Hair follicle dermal papilla cell (primary cell): ENCODE measurements around the gene NXPE1. TPM values are rescaled to one million over a fixed set of nuclear protein-coding genes. Genes with fewer than 3 reads are reported as not detected.

ENCODE experiments used
- small RNA-seq: library from RNA; depleted of rRNA; stranded (forward); fragments of <200 nt; gene quantifications from one replicate; pipeline ENCODE3, GENCODE V24; 2012
- total RNA-seq: library from RNA; depleted of rRNA; stranded (reverse); fragments of >200 nt; gene quantifications from 2 replicates; pipeline ENCODE4 v1.2.3, GENCODE V29; 2012

The NXPE1 gene
- total RNA-seq = not detected in 2 replicates

DNA sequence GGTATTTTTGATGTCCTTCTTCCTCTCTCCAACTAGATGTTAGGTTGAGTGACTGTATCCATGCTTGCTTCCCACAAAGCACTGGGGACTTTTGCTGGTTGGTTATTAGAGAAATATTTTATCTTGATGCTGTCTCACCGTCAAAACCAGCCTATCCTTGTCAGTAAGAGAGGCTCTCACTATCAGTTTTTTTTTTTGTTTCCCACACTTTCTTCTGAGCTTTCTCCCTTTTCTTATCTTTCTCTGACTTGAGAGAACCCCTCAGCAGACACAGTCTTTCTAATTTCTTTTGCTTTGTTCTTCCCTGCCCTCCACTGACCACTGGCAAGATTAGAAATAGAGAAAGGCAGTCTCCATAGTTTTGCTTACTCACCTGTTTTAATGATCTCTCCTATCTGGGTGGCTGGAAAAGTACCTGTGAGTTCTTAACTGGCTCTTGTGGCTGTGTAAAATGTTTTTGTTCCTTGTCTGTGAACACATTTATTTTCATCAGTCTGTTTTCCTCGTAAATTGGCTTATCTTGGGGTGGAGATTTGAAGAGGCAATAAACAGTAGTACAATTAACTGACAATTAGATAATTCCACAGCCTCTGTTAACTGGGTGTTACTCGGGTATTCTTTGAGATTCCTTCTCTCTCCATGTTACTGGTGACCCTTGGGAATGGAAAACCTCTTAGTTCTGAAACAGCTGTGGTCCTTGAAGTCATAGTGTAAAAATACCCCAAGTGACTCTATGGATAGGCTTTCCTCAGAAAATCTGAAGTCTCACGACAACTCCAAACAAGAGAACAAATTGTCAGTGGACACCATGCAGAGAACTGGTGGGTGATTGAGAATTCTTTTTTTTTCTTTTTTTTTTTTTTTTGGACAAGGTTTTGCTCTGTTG is at the start of gene NXPE1:
NXPE1 (minus strand) TSS at position 457 of the 886 bp plus-strand sequence. CDS start 8,680 bp downstream, outside the sequence.

DNA sequence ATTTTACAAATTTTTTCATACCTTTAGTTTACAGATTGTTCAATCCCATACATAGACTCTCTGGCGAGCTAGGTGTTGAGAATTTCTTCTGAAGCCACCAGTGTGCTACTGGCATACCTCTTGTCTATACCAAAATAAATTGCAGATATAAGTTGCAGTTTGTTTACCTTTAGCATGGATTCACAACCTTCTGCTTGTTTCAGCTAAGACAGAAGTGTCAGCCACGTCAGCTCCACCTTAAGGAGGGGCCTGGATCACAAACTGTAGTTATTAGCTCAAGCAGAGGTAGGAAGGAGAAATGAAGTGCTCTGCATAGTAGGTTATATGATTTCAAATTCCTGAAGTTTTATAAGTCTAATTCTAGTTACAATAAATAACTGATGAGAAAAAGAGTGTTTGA is 35.9 kb upstream of the NXPE1 start, which contains the start of gene NXPE4:
NXPE4 (minus strand) TSS at position 216 of the 400 bp plus-strand sequence. CDS start 1,027 bp downstream, outside the sequence.

Small RNA genes lying within 50 kb of the gene (small RNA-seq; reads per million reads assigned to genes)
- not detected for gene RF01210

Other genes with a start within 250 kb of the NXPE1 start
- gene C11orf71, start 159.4 kb downstream of the NXPE1 start, total RNA-seq = 2.3 and 2.9 TPM in 2 replicates
- gene RBM7, start 159.2 kb downstream of the NXPE1 start, total RNA-seq = 39.3 and 43.8 TPM in 2 replicates
- gene REXO2, start 120.4 kb downstream of the NXPE1 start, total RNA-seq = 117 and 118 TPM in 2 replicates
- not detected in 2 replicates for gene NXPE4, start 35.9 kb upstream of the NXPE1 start, total RNA-seq
- gene NXPE2, start 118.6 kb upstream of the NXPE1 start, total RNA-seq = 0.12 and 0.16 TPM in 2 replicates